Mesenteric fat pad (tissue), 1 donor: ENCODE results near the gene NCF2. TPM values are rescaled to one million over a fixed set of nuclear protein-coding genes. Genes with fewer than 3 reads are reported as not detected.

Experiments used
- total RNA-seq: library from RNA; stranded (reverse); fragmentation: NEBNext Ultra II Directional; extraction: Animal tissue kit (Norgen Biotek cat#: 25700); gene quantifications from one replicate; pipeline ENCODE4 v1.2.1, GENCODE V29; 2021
- donor health status: DM: yes; HTN: yes; CAD: no.

Gene NCF2
- total RNA-seq, 1 donor from 2014 or later: 40.8 TPM

Other genes starting within 250 kb of the NCF2 start
- 20.5 TPM for gene NMNAT2, start 172.1 kb downstream of the NCF2 start, total RNA-seq
- 40.4 TPM for gene SMG7, start 118.0 kb downstream of the NCF2 start, total RNA-seq
- 109 TPM for gene ARPC5, start 45.3 kb upstream of the NCF2 start, total RNA-seq
- gene APOBEC4, start 62.9 kb upstream of the NCF2 start, total RNA-seq: not detected
- gene RGL1, start 214.7 kb upstream of the NCF2 start, total RNA-seq: 80.8 TPM